ENCODE results near the gene CNIH3. TPM values are rescaled to one million over a fixed set of nuclear protein-coding genes. Genes with fewer than 3 reads are reported as not detected.

CNIH3 gene
- total and polyA plus RNA-seq, 2 donors (not counting 1 experiment from before 2014, with no cell fraction given) = 3.7 to 28.1 TPM

- Histone ChIP-seq H4K20me1 (ENCODE audit: control insufficient read depth, extremely low read depth, insufficient read depth, low read length) (no peaks in the 10 kb centered on the region), H3K4me2 (ENCODE audit: extremely low read depth, insufficient read depth, low read length) (no peak overlapping the region), H3K4me1 (ENCODE audit: control insufficient read depth, extremely low read depth, insufficient read depth, low read length) (peaks cover 24% of the 10 kb centered on the region), H3K27ac (ENCODE audit: insufficient read depth, low read length) (no peak overlapping the region), H3K4me3 (replicated peaks in 1 of 4; ENCODE audit: control extremely low read depth in 1 of 4, insufficient read depth in 1 of 4, low read depth in 3 of 4, low read length in 4 of 4) (no peak overlapping the region), H3K27me3 (ENCODE audit: control insufficient read depth, insufficient read depth, low read length) (no peaks in the 10 kb centered on the region), H2AFZ (ENCODE audit: low read length) (no peak overlapping the region), H3K9ac (ENCODE audit: insufficient read depth, low read length) (no peak overlapping the region), H3K36me3 (ENCODE audit: control insufficient read depth, insufficient read depth, low read length) (no peaks in the 10 kb centered on the region), H3K9me3 (ENCODE audit: control insufficient read depth, insufficient read depth, low read depth, low read length) (no peaks in the 10 kb centered on the region), H3K79me2 (ENCODE audit: control insufficient read depth, insufficient read depth, low read length) (peaks cover 24% of the 10 kb centered on the region)
- DNase-seq (ENCODE audit: low read depth in 2 of 2) = no peak
- TF ChIP-seq CTCF (conservative IDR thresholded peaks at IDR 0.05 in 1 of 2, IDR thresholded peaks at IDR 0.05 in 1 of 2; ENCODE audit: low read depth in 1 of 2, low read length in 2 of 2) (no peak), EZH2 (IDR thresholded peaks at IDR 0.05; ENCODE audit: low read length, missing control alignments) (no peak)
Observed at GRCh38 chr1:224629965-224630364, 13.8 kb downstream of the CNIH3 start.

- H3K9ac ChIP-seq (ENCODE audit: insufficient read depth, low read length) = no peak overlapping the region
- H4K20me1 ChIP-seq (ENCODE audit: control insufficient read depth, extremely low read depth, insufficient read depth, low read length) = no peaks in the 10 kb centered on the region
- DNase-seq (ENCODE audit: low read depth in 2 of 2) = peak in 1 of 2 donors; percentile 88
- H3K4me2 ChIP-seq (ENCODE audit: extremely low read depth, insufficient read depth, low read length) = peak overlapping the region; percentile 36
- H3K27me3 ChIP-seq (ENCODE audit: control insufficient read depth, insufficient read depth, low read length) = no peaks in the 10 kb centered on the region
- H2AFZ ChIP-seq (ENCODE audit: low read length) = no peak overlapping the region
- H3K36me3 ChIP-seq (ENCODE audit: control insufficient read depth, insufficient read depth, low read length) = peaks cover 2% of the 10 kb centered on the region
- no peaks in the 10 kb centered on the region for H3K9me3 ChIP-seq (ENCODE audit: control insufficient read depth, insufficient read depth, low read depth, low read length)
- H3K79me2 ChIP-seq (ENCODE audit: control insufficient read depth, insufficient read depth, low read length) = peaks cover 22% of the 10 kb centered on the region
- peaks cover 19% of the 10 kb centered on the region for H3K4me1 ChIP-seq (ENCODE audit: control insufficient read depth, extremely low read depth, insufficient read depth, low read length)
- TF ChIP-seq EZH2 (IDR thresholded peaks at IDR 0.05; ENCODE audit: low read length, missing control alignments) = no peak
- no peak for TF ChIP-seq CTCF (conservative IDR thresholded peaks at IDR 0.05 in 1 of 2, IDR thresholded peaks at IDR 0.05 in 1 of 2; ENCODE audit: low read depth in 1 of 2, low read length in 2 of 2)
- peak overlapping the region; percentile 36 for H3K27ac ChIP-seq (ENCODE audit: insufficient read depth, low read length)
- no peak overlapping the region for H3K4me3 ChIP-seq (replicated peaks in 1 of 4; ENCODE audit: control extremely low read depth in 1 of 4, insufficient read depth in 1 of 4, low read depth in 3 of 4, low read length in 4 of 4)
Observed at GRCh38 chr1:224631462-224632115, 15.5 kb downstream of the CNIH3 start.

- H3K9ac ChIP-seq (ENCODE audit: insufficient read depth, low read length) = no peak overlapping the region
- H3K4me3 ChIP-seq (replicated peaks in 1 of 4; ENCODE audit: control extremely low read depth in 1 of 4, insufficient read depth in 1 of 4, low read depth in 3 of 4, low read length in 4 of 4) = no peak overlapping the region
- no peaks in the 10 kb centered on the region for H3K27me3 ChIP-seq (ENCODE audit: control insufficient read depth, insufficient read depth, low read length)
- H4K20me1 ChIP-seq (ENCODE audit: control insufficient read depth, extremely low read depth, insufficient read depth, low read length) = no peaks in the 10 kb centered on the region
- peak; percentile 80 to 99 for DNase-seq (ENCODE audit: low read depth in 2 of 2)
- H2AFZ ChIP-seq (ENCODE audit: low read length) = no peak overlapping the region
- H3K4me2 ChIP-seq (ENCODE audit: extremely low read depth, insufficient read depth, low read length) = no peak overlapping the region
- H3K9me3 ChIP-seq (ENCODE audit: control insufficient read depth, insufficient read depth, low read depth, low read length) = no peaks in the 10 kb centered on the region
- H3K27ac ChIP-seq (ENCODE audit: insufficient read depth, low read length) = peak overlapping the region; percentile 36
- peaks cover 18% of the 10 kb centered on the region for H3K4me1 ChIP-seq (ENCODE audit: control insufficient read depth, extremely low read depth, insufficient read depth, low read length)
- peaks cover 17% of the 10 kb centered on the region for H3K79me2 ChIP-seq (ENCODE audit: control insufficient read depth, insufficient read depth, low read length)
- H3K36me3 ChIP-seq (ENCODE audit: control insufficient read depth, insufficient read depth, low read length) = peaks cover 2% of the 10 kb centered on the region
- TF ChIP-seq CTCF (conservative IDR thresholded peaks at IDR 0.05 in 1 of 2, IDR thresholded peaks at IDR 0.05 in 1 of 2; ENCODE audit: low read depth in 1 of 2, low read length in 2 of 2) (no peak), EZH2 (IDR thresholded peaks at IDR 0.05; ENCODE audit: low read length, missing control alignments) (no peak)
Observed at GRCh38 chr1:224632381-224632871, 16.3 kb downstream of the CNIH3 start.

Measured in fibroblast of lung (primary cell).